EL (cell line): ENCODE measurements around the gene TMTC1.

Experiments used
- DNase-seq: peaks from one replicate; pipeline ENCODE4 v3.0.0-alpha.2; 2016

TMTC1 gene

GRCh38 chr12:29609431-29610215 lies 174.1 kb downstream of the TMTC1 start:
- DNase-seq, result no peak

- no peak for DNase-seq
Measured at GRCh38 chr12:29608581-29608980, 175.2 kb downstream of the TMTC1 start.

- DNase-seq, result no peak
Measured at GRCh38 chr12:29599381-29599780, 184.4 kb downstream of the TMTC1 start.

- DNase-seq, result no peak
Measured at GRCh38 chr12:29595071-29595755, 188.5 kb downstream of the TMTC1 start.

GRCh38 chr12:29593001-29593400 lies 190.7 kb downstream of the TMTC1 start:
- no peak for DNase-seq

GRCh38 chr12:29591140-29592020 lies 192.4 kb downstream of the TMTC1 start:
- DNase-seq, result peak; percentile 8

GRCh38 chr12:29589851-29590250 lies 193.9 kb downstream of the TMTC1 start:
- DNase-seq, result no peak

- no peak for DNase-seq
Measured at GRCh38 chr12:29589286-29589820, 194.4 kb downstream of the TMTC1 start.

- no peak for DNase-seq
Measured at GRCh38 chr12:29582677-29583272, 201.0 kb downstream of the TMTC1 start.

- no peak for DNase-seq
Measured at GRCh38 chr12:29582146-29582545, 201.6 kb downstream of the TMTC1 start.

- DNase-seq, result peak; percentile 38
Measured at GRCh38 chr12:29581631-29582030, 202.1 kb downstream of the TMTC1 start.

- DNase-seq, result no peak
Measured at GRCh38 chr12:29580971-29581370, 202.8 kb downstream of the TMTC1 start.

GRCh38 chr12:29578731-29579130 lies 205.0 kb downstream of the TMTC1 start:
- DNase-seq, result peak; percentile 6

GRCh38 chr12:29578070-29578469 lies 205.7 kb downstream of the TMTC1 start:
- DNase-seq, result no peak

GRCh38 chr12:29574500-29574899 lies 209.2 kb downstream of the TMTC1 start:
- DNase-seq, result no peak

- DNase-seq, result no peak
Measured at GRCh38 chr12:29572938-29573337, 210.8 kb downstream of the TMTC1 start.

- no peak for DNase-seq
Measured at GRCh38 chr12:29572464-29572863, 211.3 kb downstream of the TMTC1 start.

- DNase-seq, result no peak
Measured at GRCh38 chr12:29569132-29569757, 214.5 kb downstream of the TMTC1 start.

GRCh38 chr12:29566441-29566840 lies 217.3 kb downstream of the TMTC1 start:
- no peak for DNase-seq

GRCh38 chr12:29565727-29566126 lies 218.0 kb downstream of the TMTC1 start:
- DNase-seq, result no peak

GRCh38 chr12:29564925-29565324 lies 218.8 kb downstream of the TMTC1 start:
- no peak for DNase-seq

- DNase-seq, result no peak
Measured at GRCh38 chr12:29563636-29564035, 220.1 kb downstream of the TMTC1 start.
